Osteoblast (primary cell): ENCODE results near the gene SLC12A7. TPM values are rescaled to one million over a fixed set of nuclear protein-coding genes. Genes with fewer than 3 reads are reported as not detected.
"Not testable (repeated sequence)": the region's sequence is repeated elsewhere in the genome, so short reads cannot be mapped to it uniquely, and the experiment has no call there.

Experiments
- DNase-seq: peaks from one replicate; pipeline ENCODE4 v3.0.0; 2011; ENCODE audit warnings: low spot score, mixed read lengths; ENCODE audit not compliant: insufficient read length; ENCODE audit errors: missing footprints
- H2AFZ ChIP-seq: 2 replicates; pipeline ENCODE4 v1.6.0; 2011; ENCODE audit warnings: mild to moderate bottlenecking, low read length
- H3K27ac ChIP-seq: 2 replicates; pipeline ENCODE4 v1.5.1; 2011; ENCODE audit warnings: mild to moderate bottlenecking, low read depth, low read length, moderate library complexity
- H3K27me3 ChIP-seq: 2 replicates; pipeline ENCODE4 v1.6.0; 2012; ENCODE audit warnings: mild to moderate bottlenecking, control low read depth, inconsistent platforms, low read length, moderate library complexity; ENCODE audit not compliant: insufficient read depth
- H3K36me3 ChIP-seq: 2 replicates; pipeline ENCODE4 v1.5.1; 2011; ENCODE audit warnings: mild to moderate bottlenecking, low read length, control low read depth, moderate library complexity; ENCODE audit not compliant: insufficient read depth
- H3K4me1 ChIP-seq: 2 replicates; pipeline ENCODE4 v1.5.1; 2011; ENCODE audit warnings: mild to moderate bottlenecking, low read length, control low read depth, moderate library complexity; ENCODE audit not compliant: insufficient read depth
- H3K4me2 ChIP-seq: 2 replicates; pipeline ENCODE4 v1.6.0; 2011; ENCODE audit warnings: mild to moderate bottlenecking, low read length; ENCODE audit not compliant: insufficient read depth
- H3K4me3 ChIP-seq: fragments of 200-600 bp; sonication (generic); 3 replicates; pipeline ENCODE4 v1.5.1; 2012; ENCODE audit warnings: mild to moderate bottlenecking, low read length, inconsistent platforms; ENCODE audit not compliant: insufficient read depth
- H3K79me2 ChIP-seq: 2 replicates; pipeline ENCODE4 v1.6.0; 2012; ENCODE audit warnings: mild to moderate bottlenecking, low read length, control low read depth, inconsistent platforms; ENCODE audit not compliant: insufficient read depth
- H3K9me3 ChIP-seq: 2 replicates; pipeline ENCODE4 v1.5.1; 2011; ENCODE audit warnings: low read depth, low read length, control low read depth
- H4K20me1 ChIP-seq: 2 replicates; pipeline ENCODE4 v1.6.0; 2012; ENCODE audit warnings: mild to moderate bottlenecking, low read length, control low read depth; ENCODE audit not compliant: insufficient read depth
- CTCF ChIP-seq: IDR thresholded peaks from 2 replicates; pipeline ENCODE4 v1.5.1; 2011; ENCODE audit warnings: mild to moderate bottlenecking, low read depth, low read length, moderate library complexity; ENCODE audit errors: extremely low read depth
- total RNA-seq: library from RNA; depleted of rRNA; stranded (reverse); fragments of >200 nt; gene quantifications from 2 replicates; pipeline ENCODE4 v1.2.3, GENCODE V29; 2012

Gene SLC12A7
- total RNA-seq, 1 donor = 6.9 TPM

- DNase-seq = peak; percentile 81
- no peak overlapping the region for H3K27ac ChIP-seq
- H3K36me3 ChIP-seq = no peaks in the 10 kb centered on the region
- no peak overlapping the region for H3K4me3 ChIP-seq
- no peaks in the 10 kb centered on the region for H3K4me1 ChIP-seq
- H3K79me2 ChIP-seq = no peaks in the 10 kb centered on the region
- no peak for TF ChIP-seq CTCF
- H3K4me2 ChIP-seq = no peak overlapping the region
- no peak overlapping the region for H2AFZ ChIP-seq
- no peaks in the 10 kb centered on the region for H3K27me3 ChIP-seq
- no peaks in the 10 kb centered on the region for H3K9me3 ChIP-seq
- H4K20me1 ChIP-seq = no peaks in the 10 kb centered on the region
These were observed 48.9 kb downstream of the SLC12A7 start for GRCh38 chr5:1062761-1063568.

GRCh38 chr5:1061916-1062315 lies 49.9 kb downstream of the SLC12A7 start:
- H3K36me3 ChIP-seq = no peaks in the 10 kb centered on the region
- H3K27me3 ChIP-seq = no peaks in the 10 kb centered on the region
- H3K4me2 ChIP-seq = no peak overlapping the region
- H3K4me3 ChIP-seq = no peak overlapping the region
- H2AFZ ChIP-seq = no peak overlapping the region
- TF ChIP-seq CTCF = no peak
- no peak overlapping the region for H3K27ac ChIP-seq
- H3K79me2 ChIP-seq = no peaks in the 10 kb centered on the region
- no peak for DNase-seq
- no peaks in the 10 kb centered on the region for H3K4me1 ChIP-seq
- no peaks in the 10 kb centered on the region for H3K9me3 ChIP-seq
- H4K20me1 ChIP-seq = no peaks in the 10 kb centered on the region

- H3K79me2 ChIP-seq, H3K4me2 ChIP-seq, H3K4me1 ChIP-seq, H4K20me1 ChIP-seq, H2AFZ ChIP-seq, H3K27ac ChIP-seq, H3K4me3 ChIP-seq, H3K27me3 ChIP-seq, H3K36me3 ChIP-seq, H3K9me3 ChIP-seq: not testable (repeated sequence)
- peak; percentile 49 for DNase-seq
These were observed 50.6 kb downstream of the SLC12A7 start for GRCh38 chr5:1061292-1061691.

GRCh38 chr5:1060535-1060981 lies 51.3 kb downstream of the SLC12A7 start:
- no peaks in the 10 kb centered on the region for H3K79me2 ChIP-seq
- no peak overlapping the region for H3K4me2 ChIP-seq
- H3K4me1 ChIP-seq = no peaks in the 10 kb centered on the region
- TF ChIP-seq CTCF = no peak
- no peak overlapping the region for H2AFZ ChIP-seq
- DNase-seq = peak; percentile 79
- H3K36me3 ChIP-seq = no peaks in the 10 kb centered on the region
- H3K9me3 ChIP-seq = no peaks in the 10 kb centered on the region
- H4K20me1 ChIP-seq = no peaks in the 10 kb centered on the region
- no peak overlapping the region for H3K4me3 ChIP-seq
- no peaks in the 10 kb centered on the region for H3K27me3 ChIP-seq
- H3K27ac ChIP-seq = no peak overlapping the region
